Ovary (tissue), 3 donors: Measurements from ENCODE around the gene GMPS.
"Not testable (repeated sequence)": the region's sequence is repeated elsewhere in the genome, so short reads cannot be mapped to it uniquely, and the experiment has no call there.

Source experiments
- CTCF ChIP-seq, 3 donors: fragments of 450-650 bp in 2 of 3; fragments of 200-600 bp in 1 of 3; IDR thresholded peaks; one replicate each; pipeline versions ENCODE4 v1.5.1 to v1.8.0; 2016 to 2022; ENCODE audit warnings: antibody characterized with exemption in 3 of 3, mild to moderate bottlenecking in 1 of 3
- POLR2A ChIP-seq: fragments of 450-650 bp; IDR thresholded peaks from one replicate; pipeline ENCODE4 v1.6.1; 2017; ENCODE audit warnings: antibody characterized with exemption, mild to moderate bottlenecking, moderate library complexity
- donor health status: DM: no; HTN: no; CAD: no.

- TF ChIP-seq CTCF (IDR thresholded peaks at IDR 0.05); POLR2A: not testable (repeated sequence)
These were observed 8.0 kb upstream of the GMPS start for GRCh38 chr3:155862290-155862982.
